A673 (cell line): ENCODE data around the gene TIAM1.

Experiments used
- CTCF ChIP-seq: fragments of 300-800, 200-600 bp; sonication (generic); conservative IDR thresholded peaks from 2 replicates; pipeline ENCODE4 v1.5.1; 2017; ENCODE audit warnings: low read depth, mild to moderate bottlenecking, antibody characterized with exemption, low read length, moderate library complexity, mixed read lengths
- EZH2 ChIP-seq: fragments of 200-600 bp; sonication (generic); IDR thresholded peaks from 2 replicates; pipeline ENCODE4 v1.6.1; 2017; ENCODE audit warnings: borderline replicate concordance, low read depth, mild to moderate bottlenecking, mixed read lengths, antibody characterized with exemption, low read length; ENCODE audit not compliant: poor library complexity, severe bottlenecking

- TF ChIP-seq CTCF (no peak), EZH2 (no peak)
These were observed 150.3 kb downstream of the TIAM1 start for GRCh38 chr21:31193761-31194160.
